WTC11 (cell line): ENCODE data around the gene RTN4. TPM values are rescaled to one million over a fixed set of nuclear protein-coding genes. Genes with fewer than 3 reads are reported as not detected.

ENCODE experiments used
- ATAC-seq: fragments of 200-7000 bp; cut with Tn5 transposase; 2 replicates; pipeline ENCODE4 v1.10.0; 2021; ENCODE audit warnings: mild to moderate bottlenecking, moderate library complexity
- CTCF ChIA-PET: fragments of 300-600 bp; sonication (Branson Sonifier 250); formaldehyde crosslinking; loops from one replicate; lab custom pipeline; 2021; ENCODE audit warnings: antibody characterized with exemption; lab: Charles Lee
- POLR2A ChIA-PET: fragments of 350-600 bp; sonication (Branson Sonifier 250); formaldehyde crosslinking; loops from one replicate; lab custom pipeline; 2021; ENCODE audit warnings: antibody characterized with exemption; lab: Charles Lee
- DNase-seq: peaks from one replicate; pipeline ENCODE4 v3.0.0; 2021; ENCODE audit warnings: low spot score
- H3K27ac Mint-ChIP-seq: 2 replicates; pipeline ENCODE4 v1.8.0; 2021; ENCODE audit warnings: mixed read lengths
- H3K27me3 Mint-ChIP-seq: 2 replicates; pipeline ENCODE4 v1.8.0; 2021; ENCODE audit warnings: low read depth, mild to moderate bottlenecking, moderate library complexity, mixed read lengths
- H3K36me3 Mint-ChIP-seq: 2 replicates; pipeline ENCODE4 v1.8.0; 2021; ENCODE audit warnings: mixed read lengths
- H3K4me1 Mint-ChIP-seq: 2 replicates; pipeline ENCODE4 v1.8.0; 2022; ENCODE audit warnings: mixed read lengths
- H3K4me3 Mint-ChIP-seq: 2 replicates; pipeline ENCODE4 v1.8.0; 2021; ENCODE audit warnings: mild to moderate bottlenecking, moderate library complexity, mixed read lengths
- H3K9me3 Mint-ChIP-seq: 2 replicates; pipeline ENCODE4 v1.8.0; 2021; ENCODE audit warnings: mixed read lengths
- FOXP1 ChIP-seq: sonication (generic); formaldehyde crosslinking; IDR thresholded peaks from 2 replicates; pipeline ENCODE4 v1.8.0; 2022; ENCODE audit warnings: missing genetic modification reagents, mild to moderate bottlenecking, moderate library complexity, borderline replicate concordance
- GABPB1 ChIP-seq: sonication (generic); formaldehyde crosslinking; IDR thresholded peaks from 2 replicates; pipeline ENCODE4 v1.8.1; 2023; ENCODE audit warnings: mild to moderate bottlenecking, missing genetic modification reagents
- MLX ChIP-seq: sonication (generic); formaldehyde crosslinking; IDR thresholded peaks from 2 replicates; pipeline ENCODE4 v1.8.1; 2023; ENCODE audit warnings: mild to moderate bottlenecking, missing genetic modification reagents, moderate library complexity
- MXD4 ChIP-seq: fragments of 250-450 bp; sonication (Bioruptor Pico); IDR thresholded peaks from 2 replicates; pipeline ENCODE4 v1.8.0; 2021; ENCODE audit warnings: mild to moderate bottlenecking, moderate library complexity, borderline replicate concordance
- NFE2L1 ChIP-seq: sonication (generic); formaldehyde crosslinking; IDR thresholded peaks from 2 replicates; pipeline ENCODE4 v1.8.1; 2023; ENCODE audit warnings: missing genetic modification reagents
- OVOL2 ChIP-seq: fragments of 250-450 bp; sonication (Bioruptor Pico); IDR thresholded peaks from 2 replicates; pipeline ENCODE4 v1.9.0; 2021; ENCODE audit warnings: mild to moderate bottlenecking, borderline replicate concordance
- SMAD4 ChIP-seq: sonication (generic); formaldehyde crosslinking; IDR thresholded peaks from 2 replicates; pipeline ENCODE4 v1.8.0; 2022; ENCODE audit warnings: mild to moderate bottlenecking, missing genetic modification reagents
- SP1 ChIP-seq: sonication (generic); formaldehyde crosslinking; conservative IDR thresholded peaks from 2 replicates; pipeline ENCODE4 v1.8.1; 2022; ENCODE audit warnings: missing genetic modification reagents
- TCF7 ChIP-seq: sonication (generic); formaldehyde crosslinking; IDR thresholded peaks from 2 replicates; pipeline ENCODE4 v1.8.0; 2022; ENCODE audit warnings: mild to moderate bottlenecking, low read depth, missing genetic modification reagents, moderate library complexity
- ZBTB43 ChIP-seq: sonication (generic); formaldehyde crosslinking; IDR thresholded peaks from 2 replicates; pipeline ENCODE4 v1.8.1; 2023; ENCODE audit warnings: mild to moderate bottlenecking, missing genetic modification reagents
- ZNF121 ChIP-seq: sonication (generic); formaldehyde crosslinking; IDR thresholded peaks from 2 replicates; pipeline ENCODE4 v1.8.0; 2023; ENCODE audit warnings: missing genetic modification reagents
- ZNF219 ChIP-seq: sonication (generic); formaldehyde crosslinking; IDR thresholded peaks from 2 replicates; pipeline ENCODE4 v1.8.0; 2023; ENCODE audit warnings: missing genetic modification reagents, mild to moderate bottlenecking, borderline replicate concordance
- ZNF281 ChIP-seq: sonication (generic); formaldehyde crosslinking; IDR thresholded peaks from 2 replicates; pipeline ENCODE4 v1.8.0; 2023; ENCODE audit warnings: mild to moderate bottlenecking, missing genetic modification reagents
- ZNF532 ChIP-seq: fragments of 250-450 bp; sonication (Bioruptor Pico); IDR thresholded peaks from 2 replicates; pipeline ENCODE4 v1.9.0; 2021; ENCODE audit warnings: mild to moderate bottlenecking, borderline replicate concordance
- total RNA-seq: library from RNA; stranded (reverse); gene quantifications from 3 replicates; pipeline ENCODE4 v1.2.3, GENCODE V29; 2021
- TF ChIP-seq, protein P1 (sequence below): sonication (generic); formaldehyde crosslinking; IDR thresholded peaks from 2 replicates; pipeline ENCODE4 v1.8.1; 2022; ENCODE audit warnings: mild to moderate bottlenecking, moderate library complexity, missing genetic modification reagents
- TF ChIP-seq, protein P2 (sequence below): fragments of 250-450 bp; sonication (Bioruptor Pico); IDR thresholded peaks from 2 replicates; pipeline ENCODE4 v1.9.0; 2021; ENCODE audit warnings: mild to moderate bottlenecking
- TF ChIP-seq, protein P3 (sequence below): sonication (generic); formaldehyde crosslinking; IDR thresholded peaks from 2 replicates; pipeline ENCODE4 v1.8.0; 2022; ENCODE audit warnings: mild to moderate bottlenecking, missing genetic modification reagents

The RTN4 gene
- total RNA-seq, 1 experiment from 2014 or later, result 202 TPM

DNA sequence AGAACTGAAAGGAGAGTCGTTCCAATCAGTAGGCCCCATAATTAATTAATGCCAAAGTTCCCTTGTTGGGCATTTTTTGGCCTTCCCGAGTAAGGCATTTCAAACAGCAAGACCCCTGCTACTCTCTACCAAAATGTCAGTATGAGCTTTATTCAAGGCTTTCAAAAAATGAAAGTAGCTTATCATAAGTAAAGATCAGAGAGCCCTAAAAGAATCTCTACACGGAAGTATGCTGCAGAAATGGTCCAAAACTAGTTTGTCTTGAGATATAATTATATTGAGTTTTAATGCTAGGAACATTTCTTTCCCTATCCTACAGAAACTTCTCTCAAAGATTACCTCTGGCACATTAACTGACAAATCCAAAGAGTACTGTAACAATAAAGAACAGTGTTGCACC is 43.9 kb downstream of the RTN4 start (continued):
- no peak for TF ChIP-seq GABPB1 (CRISPR knock-in tag)
- TF ChIP-seq ZNF532 (CRISPR knock-in tag), result no peak

- H3K27me3 Mint-ChIP-seq, result no peaks in the 10 kb centered on the region
- CTCF ChIA-PET, result interaction anchor here (1.3 kb wide), 1 partner anchor 9 kb away, joined by 3 read pairs; no protein-coding TSS in a partner anchor
- no peaks in the 10 kb centered on the region for H3K36me3 Mint-ChIP-seq
- DNase-seq (no peak), ATAC-seq (no peak)
- H3K4me1 Mint-ChIP-seq, result peaks cover 59% of the 10 kb centered on the region
- H3K27ac Mint-ChIP-seq, result 0 out of 2 replicates have a peak overlapping the region, but pooled peaks have one; percentile 23
- H3K4me3 Mint-ChIP-seq, result no peak overlapping the region
- POLR2A ChIA-PET, result no interaction called here
- H3K9me3 Mint-ChIP-seq, result no peaks in the 10 kb centered on the region
- TF ChIP-seq SP1 (CRISPR knock-in tag), result no peak
- TF ChIP-seq SMAD4 (CRISPR knock-in tag), result no peak
- TF ChIP-seq ZNF219, result no peak
- TF ChIP-seq ZNF121 (CRISPR knock-in tag), result no peak
- no peak for TF ChIP-seq OVOL2 (CRISPR knock-in tag)
- no peak for TF ChIP-seq MLX (CRISPR knock-in tag)
- TF ChIP-seq, protein P1, sequence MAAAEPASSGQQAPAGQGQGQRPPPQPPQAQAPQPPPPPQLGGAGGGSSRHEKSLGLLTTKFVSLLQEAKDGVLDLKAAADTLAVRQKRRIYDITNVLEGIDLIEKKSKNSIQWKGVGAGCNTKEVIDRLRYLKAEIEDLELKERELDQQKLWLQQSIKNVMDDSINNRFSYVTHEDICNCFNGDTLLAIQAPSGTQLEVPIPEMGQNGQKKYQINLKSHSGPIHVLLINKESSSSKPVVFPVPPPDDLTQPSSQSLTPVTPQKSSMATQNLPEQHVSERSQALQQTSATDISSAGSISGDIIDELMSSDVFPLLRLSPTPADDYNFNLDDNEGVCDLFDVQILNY (CRISPR knock-in tag), result no peak
- no peak for TF ChIP-seq NFE2L1 (CRISPR knock-in tag)
- TF ChIP-seq MXD4, result no peak
- TF ChIP-seq ZBTB43 (CRISPR knock-in tag), result no peak
- no peak for TF ChIP-seq TCF7 (CRISPR knock-in tag)
- TF ChIP-seq, protein P2, sequence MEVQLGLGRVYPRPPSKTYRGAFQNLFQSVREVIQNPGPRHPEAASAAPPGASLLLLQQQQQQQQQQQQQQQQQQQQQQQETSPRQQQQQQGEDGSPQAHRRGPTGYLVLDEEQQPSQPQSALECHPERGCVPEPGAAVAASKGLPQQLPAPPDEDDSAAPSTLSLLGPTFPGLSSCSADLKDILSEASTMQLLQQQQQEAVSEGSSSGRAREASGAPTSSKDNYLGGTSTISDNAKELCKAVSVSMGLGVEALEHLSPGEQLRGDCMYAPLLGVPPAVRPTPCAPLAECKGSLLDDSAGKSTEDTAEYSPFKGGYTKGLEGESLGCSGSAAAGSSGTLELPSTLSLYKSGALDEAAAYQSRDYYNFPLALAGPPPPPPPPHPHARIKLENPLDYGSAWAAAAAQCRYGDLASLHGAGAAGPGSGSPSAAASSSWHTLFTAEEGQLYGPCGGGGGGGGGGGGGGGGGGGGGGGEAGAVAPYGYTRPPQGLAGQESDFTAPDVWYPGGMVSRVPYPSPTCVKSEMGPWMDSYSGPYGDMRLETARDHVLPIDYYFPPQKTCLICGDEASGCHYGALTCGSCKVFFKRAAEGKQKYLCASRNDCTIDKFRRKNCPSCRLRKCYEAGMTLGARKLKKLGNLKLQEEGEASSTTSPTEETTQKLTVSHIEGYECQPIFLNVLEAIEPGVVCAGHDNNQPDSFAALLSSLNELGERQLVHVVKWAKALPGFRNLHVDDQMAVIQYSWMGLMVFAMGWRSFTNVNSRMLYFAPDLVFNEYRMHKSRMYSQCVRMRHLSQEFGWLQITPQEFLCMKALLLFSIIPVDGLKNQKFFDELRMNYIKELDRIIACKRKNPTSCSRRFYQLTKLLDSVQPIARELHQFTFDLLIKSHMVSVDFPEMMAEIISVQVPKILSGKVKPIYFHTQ (CRISPR knock-in tag), result no peak
- TF ChIP-seq ZNF281 (CRISPR knock-in tag), result no peak
- no peak for TF ChIP-seq FOXP1 (CRISPR knock-in tag)
- no peak for TF ChIP-seq GABPB1 (CRISPR knock-in tag)
- TF ChIP-seq, protein P3, sequence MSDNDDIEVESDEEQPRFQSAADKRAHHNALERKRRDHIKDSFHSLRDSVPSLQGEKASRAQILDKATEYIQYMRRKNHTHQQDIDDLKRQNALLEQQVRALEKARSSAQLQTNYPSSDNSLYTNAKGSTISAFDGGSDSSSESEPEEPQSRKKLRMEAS (CRISPR knock-in tag), result no peak
Observed at GRCh38 chr2:55003706-55004639, 46.3 kb downstream of the RTN4 start.
